ENCODE results near the gene PCCA.

PCCA gene

DNA sequence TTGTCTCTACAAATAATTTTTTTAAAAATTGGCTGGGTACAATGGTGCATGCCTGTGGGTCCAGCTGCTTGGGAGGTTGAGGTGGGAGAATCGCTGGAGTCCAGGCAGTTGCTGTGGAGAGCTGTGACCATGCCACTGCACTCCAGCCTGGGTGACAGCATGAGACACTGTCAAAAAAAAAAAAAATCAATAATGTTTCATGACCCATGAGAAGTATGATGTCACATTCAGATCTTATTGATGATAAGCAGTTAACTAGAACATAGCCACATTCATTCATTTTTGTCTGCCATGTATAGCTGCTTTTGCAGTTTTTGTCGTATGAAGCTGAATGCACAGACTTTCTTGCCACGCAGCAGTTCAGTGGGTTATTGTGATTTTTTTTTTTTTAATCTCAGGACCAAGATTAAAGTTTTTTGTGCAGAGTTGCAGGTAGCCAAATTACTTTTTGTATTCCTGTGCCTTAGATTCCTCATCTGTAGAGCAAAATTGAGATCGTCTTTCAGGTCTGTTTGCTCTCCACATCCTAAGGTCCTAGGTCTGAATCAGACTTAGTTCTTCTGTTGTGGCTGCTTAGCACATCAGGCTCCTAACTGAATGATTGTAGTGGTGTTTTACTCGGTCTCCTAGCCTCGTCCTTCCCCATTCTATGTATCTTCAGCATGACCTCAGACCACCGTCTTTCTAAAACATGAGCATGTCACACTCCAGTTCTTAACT is 354.5 kb downstream of the PCCA start:
- no peak for TF ChIP-seq YY1 (IDR thresholded peaks at IDR 0.05; ENCODE audit: insufficient read depth, insufficient read length)
- TF ChIP-seq SUZ12 (IDR thresholded peaks at IDR 0.05; ENCODE audit: extremely low read depth, insufficient read depth, insufficient read length): no peak
- TF ChIP-seq ZNF274 (IDR thresholded peaks at IDR 0.05; ENCODE audit: low read depth, low read length): no peak
- Histone ChIP-seq H3K4me1 (ENCODE audit: insufficient read depth, insufficient read length) (no peaks in the 10 kb centered on the region), H3K36me3 (ENCODE audit: insufficient read depth, insufficient read length, low read length) (no peaks in the 10 kb centered on the region), H3K27me3 (ENCODE audit: insufficient read depth, insufficient read length) (no peaks in the 10 kb centered on the region), H3K9ac (ENCODE audit: insufficient read length, low read depth) (no peak overlapping the region), H3K9me3 (ENCODE audit: insufficient read depth, low read length) (no peaks in the 10 kb centered on the region), H3K4me3 (ENCODE audit: insufficient read length, low read depth) (no peak overlapping the region)
- DNase-seq (ENCODE audit: low read depth, low spot score): no peak

GRCh38 chr13:100443998-100444328 is 355.1 kb downstream of the PCCA start:
- TF ChIP-seq SUZ12 (IDR thresholded peaks at IDR 0.05; ENCODE audit: extremely low read depth, insufficient read depth, insufficient read length): no peak
- no peak for TF ChIP-seq ZNF274 (IDR thresholded peaks at IDR 0.05; ENCODE audit: low read depth, low read length)
- no peak for TF ChIP-seq YY1 (IDR thresholded peaks at IDR 0.05; ENCODE audit: insufficient read depth, insufficient read length)

DNA sequence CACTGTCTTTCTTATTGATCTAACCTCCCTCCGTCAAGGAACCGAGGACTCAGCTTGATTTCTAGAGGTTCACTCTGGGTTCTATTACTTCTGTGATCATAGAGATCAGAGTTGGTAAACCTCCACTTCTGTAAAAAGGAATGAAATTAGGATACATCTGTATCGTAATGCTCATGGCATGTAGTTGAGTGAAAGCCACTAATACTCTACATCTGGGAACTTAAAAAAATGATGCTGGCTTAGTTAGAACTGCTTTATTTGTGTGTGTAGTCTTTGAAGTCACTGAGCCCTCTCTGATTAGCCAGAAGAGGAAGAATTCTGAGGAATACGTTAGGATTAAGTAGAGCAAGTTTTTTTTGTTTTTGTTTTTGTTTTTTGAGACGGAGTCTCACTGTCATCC is 358.9 kb downstream of the PCCA start:
- no peaks in the 10 kb centered on the region for H3K36me3 ChIP-seq (ENCODE audit: insufficient read depth, insufficient read length, low read length)
- no peaks in the 10 kb centered on the region for H3K9me3 ChIP-seq (ENCODE audit: insufficient read depth, low read length)
- no peak for DNase-seq (ENCODE audit: low read depth, low spot score)
- no peaks in the 10 kb centered on the region for H3K4me1 ChIP-seq (ENCODE audit: insufficient read depth, insufficient read length)
- H3K4me3 ChIP-seq (ENCODE audit: insufficient read length, low read depth): no peak overlapping the region
- no peak for TF ChIP-seq ZNF274 (IDR thresholded peaks at IDR 0.05; ENCODE audit: low read depth, low read length)
- TF ChIP-seq SUZ12 (IDR thresholded peaks at IDR 0.05; ENCODE audit: extremely low read depth, insufficient read depth, insufficient read length): no peak
- TF ChIP-seq YY1 (IDR thresholded peaks at IDR 0.05; ENCODE audit: insufficient read depth, insufficient read length): no peak
- H3K9ac ChIP-seq (ENCODE audit: insufficient read length, low read depth): no peak overlapping the region
- H3K27me3 ChIP-seq (ENCODE audit: insufficient read depth, insufficient read length): peaks cover 10% of the 10 kb centered on the region

More at GRCh38 chr13:100443998-100444328, 355.1 kb downstream of the PCCA start:
- DNase-seq (ENCODE audit: low read depth, low spot score): no peak
- H3K27me3 ChIP-seq (ENCODE audit: insufficient read depth, insufficient read length): no peaks in the 10 kb centered on the region
- no peak overlapping the region for H3K4me3 ChIP-seq (ENCODE audit: insufficient read length, low read depth)
- H3K4me1 ChIP-seq (ENCODE audit: insufficient read depth, insufficient read length): no peaks in the 10 kb centered on the region
- H3K36me3 ChIP-seq (ENCODE audit: insufficient read depth, insufficient read length, low read length): no peaks in the 10 kb centered on the region
- H3K9ac ChIP-seq (ENCODE audit: insufficient read length, low read depth): no peak overlapping the region
- H3K9me3 ChIP-seq (ENCODE audit: insufficient read depth, low read length): no peaks in the 10 kb centered on the region

- Histone ChIP-seq H3K9me3 (ENCODE audit: insufficient read depth, low read length) (no peaks in the 10 kb centered on the region), H3K9ac (ENCODE audit: insufficient read length, low read depth) (no peak overlapping the region), H3K36me3 (ENCODE audit: insufficient read depth, insufficient read length, low read length) (no peaks in the 10 kb centered on the region), H3K4me3 (ENCODE audit: insufficient read length, low read depth) (no peak overlapping the region), H3K27me3 (ENCODE audit: insufficient read depth, insufficient read length) (peaks cover 10% of the 10 kb centered on the region), H3K4me1 (ENCODE audit: insufficient read depth, insufficient read length) (no peaks in the 10 kb centered on the region)
- DNase-seq (ENCODE audit: low read depth, low spot score): no peak
- TF ChIP-seq ZNF274 (IDR thresholded peaks at IDR 0.05; ENCODE audit: low read depth, low read length) (no peak), SUZ12 (IDR thresholded peaks at IDR 0.05; ENCODE audit: extremely low read depth, insufficient read depth, insufficient read length) (no peak), YY1 (IDR thresholded peaks at IDR 0.05; ENCODE audit: insufficient read depth, insufficient read length) (no peak)
These were observed 363.0 kb downstream of the PCCA start for GRCh38 chr13:100451923-100452322.

DNA sequence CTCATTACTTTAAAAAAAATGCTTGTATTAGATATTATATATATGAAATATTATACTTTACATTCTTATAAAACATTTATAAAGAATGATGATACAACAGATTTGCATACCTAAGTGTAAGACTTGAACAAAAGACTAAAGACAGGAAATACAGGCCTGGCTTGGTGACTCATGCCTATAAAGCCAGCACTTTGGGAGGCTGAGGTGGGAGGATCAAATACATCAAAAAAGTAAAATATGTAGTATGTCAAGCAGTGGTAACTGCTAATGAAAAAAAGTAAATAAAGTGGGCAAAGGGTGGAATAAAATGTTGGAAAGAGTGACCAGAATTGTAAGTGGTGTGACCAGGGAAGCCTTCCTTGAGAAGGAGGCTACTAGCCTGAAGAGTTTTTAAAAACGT is 366.0 kb downstream of the PCCA start:
- no peaks in the 10 kb centered on the region for H3K4me1 ChIP-seq (ENCODE audit: insufficient read depth, insufficient read length)
- TF ChIP-seq SUZ12 (IDR thresholded peaks at IDR 0.05; ENCODE audit: extremely low read depth, insufficient read depth, insufficient read length) (no peak), YY1 (IDR thresholded peaks at IDR 0.05; ENCODE audit: insufficient read depth, insufficient read length) (no peak), ZNF274 (IDR thresholded peaks at IDR 0.05; ENCODE audit: low read depth, low read length) (no peak)
- H3K9ac ChIP-seq (ENCODE audit: insufficient read length, low read depth): no peak overlapping the region
- no peak overlapping the region for H3K4me3 ChIP-seq (ENCODE audit: insufficient read length, low read depth)
- no peaks in the 10 kb centered on the region for H3K36me3 ChIP-seq (ENCODE audit: insufficient read depth, insufficient read length, low read length)
- 0 out of 2 replicates have a peak, but pooled peaks cover 8% of the 10 kb centered on the region for H3K9me3 ChIP-seq (ENCODE audit: insufficient read depth, low read length)
- no peak for DNase-seq (ENCODE audit: low read depth, low spot score)
- peaks cover 10% of the 10 kb centered on the region for H3K27me3 ChIP-seq (ENCODE audit: insufficient read depth, insufficient read length)

- no peak for TF ChIP-seq YY1 (IDR thresholded peaks at IDR 0.05; ENCODE audit: insufficient read depth, insufficient read length)
- no peak for TF ChIP-seq ZNF274 (IDR thresholded peaks at IDR 0.05; ENCODE audit: low read depth, low read length)
- no peak for TF ChIP-seq SUZ12 (IDR thresholded peaks at IDR 0.05; ENCODE audit: extremely low read depth, insufficient read depth, insufficient read length)
- H3K36me3 ChIP-seq (ENCODE audit: insufficient read depth, insufficient read length, low read length): no peaks in the 10 kb centered on the region
- no peak overlapping the region for H3K4me3 ChIP-seq (ENCODE audit: insufficient read length, low read depth)
- H3K9me3 ChIP-seq (ENCODE audit: insufficient read depth, low read length): 0 out of 2 replicates have a peak, but pooled peaks cover 8% of the 10 kb centered on the region
- no peaks in the 10 kb centered on the region for H3K27me3 ChIP-seq (ENCODE audit: insufficient read depth, insufficient read length)
- H3K4me1 ChIP-seq (ENCODE audit: insufficient read depth, insufficient read length): no peaks in the 10 kb centered on the region
- H3K9ac ChIP-seq (ENCODE audit: insufficient read length, low read depth): no peak overlapping the region
- no peak for DNase-seq (ENCODE audit: low read depth, low spot score)
These were observed 369.8 kb downstream of the PCCA start for GRCh38 chr13:100458673-100459072.

DNA sequence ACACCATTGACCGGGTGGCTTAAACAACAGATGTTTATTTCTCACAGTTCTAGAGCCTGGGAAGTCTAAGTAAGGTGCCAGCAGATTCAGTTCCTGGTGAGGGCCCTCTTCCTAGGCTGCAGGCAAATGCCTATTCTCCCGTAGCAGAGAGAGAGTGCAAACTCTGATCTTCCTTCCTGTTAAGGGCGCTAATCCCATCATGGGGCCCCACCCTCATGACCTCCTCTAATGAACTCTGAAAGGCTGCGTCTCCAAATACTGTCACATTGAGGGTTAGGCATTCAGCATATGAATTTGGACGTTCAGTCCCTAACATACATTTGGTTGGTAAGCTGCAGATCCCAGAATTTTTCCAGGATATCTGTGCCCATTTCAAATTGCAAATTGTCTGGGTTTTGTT is 370.9 kb downstream of the PCCA start:
- TF ChIP-seq ZNF274 (IDR thresholded peaks at IDR 0.05; ENCODE audit: low read depth, low read length) (no peak), SUZ12 (IDR thresholded peaks at IDR 0.05; ENCODE audit: extremely low read depth, insufficient read depth, insufficient read length) (no peak), YY1 (IDR thresholded peaks at IDR 0.05; ENCODE audit: insufficient read depth, insufficient read length) (no peak)
- H3K9me3 ChIP-seq (ENCODE audit: insufficient read depth, low read length): 0 out of 2 replicates have a peak, but pooled peaks cover 8% of the 10 kb centered on the region
- H3K4me3 ChIP-seq (ENCODE audit: insufficient read length, low read depth): no peak overlapping the region
- no peaks in the 10 kb centered on the region for H3K27me3 ChIP-seq (ENCODE audit: insufficient read depth, insufficient read length)
- no peaks in the 10 kb centered on the region for H3K4me1 ChIP-seq (ENCODE audit: insufficient read depth, insufficient read length)
- no peaks in the 10 kb centered on the region for H3K36me3 ChIP-seq (ENCODE audit: insufficient read depth, insufficient read length, low read length)
- H3K9ac ChIP-seq (ENCODE audit: insufficient read length, low read depth): no peak overlapping the region
- DNase-seq (ENCODE audit: low read depth, low spot score): no peak
